SH-SY5Y (cell line): Measurements from ENCODE around the gene FAM222A.

Experiments used
- GATA2 ChIP-seq: IDR thresholded peaks from 2 replicates; pipeline ENCODE4 v1.6.1; 2011; ENCODE audit warnings: mild to moderate bottlenecking, low read depth, low read length
- GATA3 ChIP-seq: IDR thresholded peaks from 2 replicates; pipeline ENCODE4 v1.6.1; 2011; ENCODE audit warnings: low read depth, mild to moderate bottlenecking, low read length, moderate library complexity

The FAM222A gene

GRCh38 chr12:109711596-109712461 lies 1.8 kb upstream of the FAM222A start:
- TF ChIP-seq GATA3 (no peak), GATA2 (no peak)

- TF ChIP-seq GATA2, result no peak
- no peak for TF ChIP-seq GATA3
Observed at GRCh38 chr12:109714141-109714912, 702 bp downstream of the FAM222A start.

GRCh38 chr12:109714913-109715244 lies 1.3 kb downstream of the FAM222A start:
- TF ChIP-seq GATA3 (no peak), GATA2 (no peak)

GRCh38 chr12:109715310-109716091 lies 1.9 kb downstream of the FAM222A start:
- TF ChIP-seq GATA2 (no peak), GATA3 (no peak)

GRCh38 chr12:109716092-109716479 lies 2.5 kb downstream of the FAM222A start:
- TF ChIP-seq GATA3, result no peak
- no peak for TF ChIP-seq GATA2

GRCh38 chr12:109716512-109717389 lies 3.1 kb downstream of the FAM222A start:
- TF ChIP-seq GATA3, result no peak
- TF ChIP-seq GATA2, result no peak

- no peak for TF ChIP-seq GATA3
- TF ChIP-seq GATA2, result no peak
Observed at GRCh38 chr12:109717390-109718357, 4.0 kb downstream of the FAM222A start.

- TF ChIP-seq GATA2 (no peak), GATA3 (no peak)
Observed at GRCh38 chr12:109718390-109718789, 4.8 kb downstream of the FAM222A start.

- TF ChIP-seq GATA2, result peak; percentile 65; the same call in 1 of the 2 replicates
- TF ChIP-seq GATA3, result no peak
Observed at GRCh38 chr12:109719123-109720022, 5.7 kb downstream of the FAM222A start.

GRCh38 chr12:109720152-109720856 lies 6.7 kb downstream of the FAM222A start:
- no peak for TF ChIP-seq GATA3
- TF ChIP-seq GATA2, result no peak

GRCh38 chr12:109720857-109721189 lies 7.2 kb downstream of the FAM222A start:
- TF ChIP-seq GATA2 (no peak), GATA3 (no peak)

- TF ChIP-seq GATA2, result no peak
- TF ChIP-seq GATA3, result no peak
Observed at GRCh38 chr12:109721276-109721675, 7.7 kb downstream of the FAM222A start.
